LNCAP (cell line): ENCODE data around the gene NSMCE1.

ENCODE experiments used
- CTCF ChIP-seq: fragments of 450-650 bp; IDR thresholded peaks from 2 replicates; pipeline ENCODE4 v1.5.1; 2017; ENCODE audit warnings: mild to moderate bottlenecking

Gene NSMCE1

GRCh38 chr16:27239906-27240655 is 28.5 kb downstream of the NSMCE1 start:
- no peak for TF ChIP-seq CTCF

GRCh38 chr16:27239026-27239425 is 29.5 kb downstream of the NSMCE1 start:
- no peak for TF ChIP-seq CTCF

GRCh38 chr16:27238591-27238990 is 30.0 kb downstream of the NSMCE1 start:
- no peak for TF ChIP-seq CTCF

- TF ChIP-seq CTCF, result no peak
These were observed 30.5 kb downstream of the NSMCE1 start for GRCh38 chr16:27238016-27238587.

- no peak for TF ChIP-seq CTCF
These were observed 31.2 kb downstream of the NSMCE1 start for GRCh38 chr16:27237219-27238015.

GRCh38 chr16:27236635-27237218 is 31.8 kb downstream of the NSMCE1 start:
- TF ChIP-seq CTCF, result no peak

GRCh38 chr16:27235938-27236245 is 32.7 kb downstream of the NSMCE1 start:
- TF ChIP-seq CTCF, result no peak
